ENCODE results near the gene AKAP11.

The AKAP11 gene

GRCh38 chr13:42328672-42329071, 56.7 kb downstream of the AKAP11 start:
- no peaks in the 10 kb centered on the region for H3K36me3 ChIP-seq (ENCODE audit: control insufficient read depth, insufficient read depth, low read length)
- TF ChIP-seq, protein P1, sequence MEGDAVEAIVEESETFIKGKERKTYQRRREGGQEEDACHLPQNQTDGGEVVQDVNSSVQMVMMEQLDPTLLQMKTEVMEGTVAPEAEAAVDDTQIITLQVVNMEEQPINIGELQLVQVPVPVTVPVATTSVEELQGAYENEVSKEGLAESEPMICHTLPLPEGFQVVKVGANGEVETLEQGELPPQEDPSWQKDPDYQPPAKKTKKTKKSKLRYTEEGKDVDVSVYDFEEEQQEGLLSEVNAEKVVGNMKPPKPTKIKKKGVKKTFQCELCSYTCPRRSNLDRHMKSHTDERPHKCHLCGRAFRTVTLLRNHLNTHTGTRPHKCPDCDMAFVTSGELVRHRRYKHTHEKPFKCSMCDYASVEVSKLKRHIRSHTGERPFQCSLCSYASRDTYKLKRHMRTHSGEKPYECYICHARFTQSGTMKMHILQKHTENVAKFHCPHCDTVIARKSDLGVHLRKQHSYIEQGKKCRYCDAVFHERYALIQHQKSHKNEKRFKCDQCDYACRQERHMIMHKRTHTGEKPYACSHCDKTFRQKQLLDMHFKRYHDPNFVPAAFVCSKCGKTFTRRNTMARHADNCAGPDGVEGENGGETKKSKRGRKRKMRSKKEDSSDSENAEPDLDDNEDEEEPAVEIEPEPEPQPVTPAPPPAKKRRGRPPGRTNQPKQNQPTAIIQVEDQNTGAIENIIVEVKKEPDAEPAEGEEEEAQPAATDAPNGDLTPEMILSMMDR (IDR thresholded peaks at IDR 0.05; ENCODE audit: insufficient read depth, low read length, poor library complexity, severe bottlenecking) = no peak
- DNase-seq (ENCODE audit: extremely low read depth, insufficient read length) = peak; percentile 26
- H3K27me3 ChIP-seq (replicated peaks; ENCODE audit: control insufficient read depth, insufficient read depth, low read length) = no peaks in the 10 kb centered on the region
- no peak overlapping the region for H3K4me3 ChIP-seq (replicated peaks; ENCODE audit: low read depth, low read length)

DNA sequence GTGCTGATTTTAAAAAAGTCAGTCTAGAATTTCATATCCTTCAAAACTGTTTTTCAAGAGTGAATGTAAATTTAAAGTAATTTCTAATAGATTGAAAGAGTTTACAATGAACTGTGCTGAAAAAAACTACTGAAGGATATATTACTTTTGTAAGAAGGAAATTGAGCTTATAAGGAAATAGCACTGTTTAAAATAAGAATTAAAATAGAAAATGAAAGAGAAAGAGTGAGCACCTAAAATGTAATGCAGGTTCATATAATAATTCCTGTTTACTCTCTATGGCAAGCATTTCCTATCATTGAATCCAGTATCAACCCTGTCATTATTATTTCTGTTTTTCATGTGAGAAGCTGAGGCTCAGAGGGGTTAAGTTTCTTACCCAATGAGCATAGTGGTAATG, 57.3 kb downstream of the AKAP11 start:
- no peak overlapping the region for H3K4me3 ChIP-seq (replicated peaks; ENCODE audit: low read depth, low read length)
- H3K27me3 ChIP-seq (replicated peaks; ENCODE audit: control insufficient read depth, insufficient read depth, low read length) = no peaks in the 10 kb centered on the region
- no peak for DNase-seq (ENCODE audit: extremely low read depth, insufficient read length)
- no peaks in the 10 kb centered on the region for H3K36me3 ChIP-seq (ENCODE audit: control insufficient read depth, insufficient read depth, low read length)
- TF ChIP-seq, protein P1 (IDR thresholded peaks at IDR 0.05; ENCODE audit: insufficient read depth, low read length, poor library complexity, severe bottlenecking) = no peak

DNA sequence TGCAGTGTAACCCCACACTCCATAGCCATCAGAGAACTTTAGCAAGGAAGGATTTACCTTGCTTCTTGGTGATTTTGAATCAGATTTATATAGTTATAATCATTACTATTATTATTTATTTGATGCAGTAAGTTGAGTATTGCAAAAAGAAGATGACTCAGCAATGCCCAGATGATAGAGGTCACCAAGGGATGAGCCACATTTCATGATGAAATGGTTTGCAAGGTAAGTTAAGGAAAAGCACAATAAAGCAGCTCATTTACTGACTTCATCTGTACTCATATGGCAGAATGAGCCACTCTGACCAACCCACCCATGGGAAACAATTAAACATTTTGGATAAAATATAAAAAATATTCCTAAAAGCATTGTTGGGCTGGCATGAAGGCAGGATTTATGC, 59.1 kb downstream of the AKAP11 start:
- Histone ChIP-seq H3K36me3 (ENCODE audit: control insufficient read depth, insufficient read depth, low read length) (no peaks in the 10 kb centered on the region), H3K4me3 (replicated peaks; ENCODE audit: low read depth, low read length) (no peak overlapping the region), H3K27me3 (replicated peaks; ENCODE audit: control insufficient read depth, insufficient read depth, low read length) (no peaks in the 10 kb centered on the region)
- DNase-seq (ENCODE audit: extremely low read depth, insufficient read length) = no peak
- TF ChIP-seq, protein P1 (IDR thresholded peaks at IDR 0.05; ENCODE audit: insufficient read depth, low read length, poor library complexity, severe bottlenecking) = no peak

- Histone ChIP-seq H3K27me3 (replicated peaks; ENCODE audit: control insufficient read depth, insufficient read depth, low read length) (no peaks in the 10 kb centered on the region), H3K36me3 (ENCODE audit: control insufficient read depth, insufficient read depth, low read length) (no peaks in the 10 kb centered on the region), H3K4me3 (replicated peaks; ENCODE audit: low read depth, low read length) (no peak overlapping the region)
- TF ChIP-seq, protein P1 (IDR thresholded peaks at IDR 0.05; ENCODE audit: insufficient read depth, low read length, poor library complexity, severe bottlenecking) = peak; percentile 75
- DNase-seq (ENCODE audit: extremely low read depth, insufficient read length) = peak; percentile 69
Measured at GRCh38 chr13:42333613-42334328, 61.8 kb downstream of the AKAP11 start.

GRCh38 chr13:42334329-42334706, 62.4 kb downstream of the AKAP11 start:
- TF ChIP-seq, protein P1 (IDR thresholded peaks at IDR 0.05; ENCODE audit: insufficient read depth, low read length, poor library complexity, severe bottlenecking) = no peak
- H3K4me3 ChIP-seq (replicated peaks; ENCODE audit: low read depth, low read length) = no peak overlapping the region
- H3K27me3 ChIP-seq (replicated peaks; ENCODE audit: control insufficient read depth, insufficient read depth, low read length) = no peaks in the 10 kb centered on the region
- H3K36me3 ChIP-seq (ENCODE audit: control insufficient read depth, insufficient read depth, low read length) = no peaks in the 10 kb centered on the region
- DNase-seq (ENCODE audit: extremely low read depth, insufficient read length) = no peak

All from GM06990 (cell line).